Measurements from ENCODE around the gene EXOSC10.

EXOSC10 gene

DNA sequence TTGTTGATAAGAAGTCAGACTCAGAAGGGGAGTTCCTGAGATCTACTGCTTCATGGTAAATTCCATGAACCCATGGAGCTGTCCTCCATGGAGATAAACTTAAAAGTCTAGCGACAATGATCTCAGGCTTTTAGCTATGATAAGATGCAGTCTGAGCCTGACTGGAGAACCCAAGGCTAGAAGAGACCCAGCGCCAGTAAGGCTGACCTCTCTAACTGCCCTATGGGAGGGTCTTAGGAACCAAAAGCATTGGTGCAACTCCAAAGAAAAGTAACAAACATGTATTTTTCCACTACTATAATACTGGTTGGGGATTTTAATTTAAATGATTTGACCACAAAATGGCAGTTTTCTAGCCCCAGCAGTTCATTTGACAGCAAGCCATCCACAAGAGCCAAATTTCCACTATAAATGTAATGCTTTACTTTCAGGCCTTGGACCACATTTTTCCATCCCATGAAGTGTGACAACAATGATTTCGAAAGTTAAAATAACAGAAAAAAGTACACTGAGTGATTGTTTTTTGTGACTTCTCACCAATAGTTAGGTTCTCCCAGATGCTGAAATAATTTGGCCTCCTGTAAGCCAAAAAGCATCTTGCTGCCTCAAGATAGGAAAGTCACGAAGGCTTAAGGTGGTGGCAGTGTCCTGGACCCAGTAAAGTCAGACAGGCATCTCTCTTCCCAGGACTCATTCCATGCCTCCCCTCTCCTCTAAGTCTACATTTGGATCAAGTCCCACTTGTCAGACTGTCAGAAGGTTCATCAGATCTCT lies 43.1 kb upstream of the EXOSC10 start:
- Histone ChIP-seq H3K27me3 (replicated peaks in 2 of 5; ENCODE audit: control insufficient read depth in 4 of 5, insufficient read depth in 5 of 5, low read length in 4 of 5) (no peaks in the 10 kb centered on the region), H3K4me3 (ENCODE audit: control insufficient read depth in 1 of 7, extremely low read depth in 1 of 7, insufficient read depth in 4 of 7, low read depth in 2 of 7, low read length in 6 of 7) (no peak overlapping the region), H3K9me3 (ENCODE audit: control extremely low read depth in 1 of 5, control insufficient read depth in 4 of 5, insufficient read depth in 2 of 5, low read depth in 1 of 5, low read length in 4 of 5) (no peaks in the 10 kb centered on the region), H3K4me1 (ENCODE audit: control extremely low read depth in 1 of 4, control insufficient read depth in 4 of 4, insufficient read depth in 4 of 4, low read length in 3 of 4) (no peaks in the 10 kb centered on the region), H3K36me3 (ENCODE audit: control insufficient read depth in 4 of 4, insufficient read depth in 4 of 4, low read length in 3 of 4) (peaks cover 12 to 69% (median 41%) of the 10 kb centered on the region in 4 experiments), H3K27ac (ENCODE audit: insufficient read depth in 1 of 2, low read depth in 1 of 2, low read length in 2 of 2, poor library complexity in 1 of 2, severe bottlenecking in 2 of 2) (no peak overlapping the region)
- ChIA-PET CTCF (no interaction called here), POLR2A (no interaction called here)
- no peak for DNase-seq
- WGBS (ENCODE audit: insufficient coverage) = 94% methylated on average over 4 of the region's 4 CpGs

DNA sequence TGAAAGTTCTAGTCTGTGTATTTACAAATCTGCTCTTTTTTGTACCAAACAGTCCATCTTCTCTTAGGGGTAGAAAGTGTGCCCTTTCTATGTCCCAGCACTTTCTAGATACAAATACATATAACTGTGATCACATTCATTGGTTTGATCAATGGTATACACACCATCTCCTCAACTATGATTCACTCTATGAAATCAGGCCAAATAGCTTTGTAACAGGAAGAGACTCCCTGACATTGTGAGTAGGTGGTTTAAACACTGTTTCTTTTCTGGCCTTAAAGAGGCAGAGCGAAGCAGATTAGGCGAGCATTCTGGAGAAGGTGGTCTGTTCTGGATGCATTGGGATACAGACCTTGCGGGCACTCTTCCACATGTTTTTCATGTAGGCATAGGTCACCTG lies 39.3 kb upstream of the EXOSC10 start:
- no peak overlapping the region for H3K27ac ChIP-seq (ENCODE audit: insufficient read depth in 1 of 2, low read depth in 1 of 2, low read length in 2 of 2, poor library complexity in 1 of 2, severe bottlenecking in 2 of 2)
- 100% methylated on average over 2 of the region's 3 CpGs for WGBS (ENCODE audit: insufficient coverage)
- no peak for DNase-seq
- ChIA-PET CTCF (no interaction called here), POLR2A (no interaction called here)
- no peak overlapping the region for H3K4me3 ChIP-seq (ENCODE audit: control insufficient read depth in 1 of 7, extremely low read depth in 1 of 7, insufficient read depth in 4 of 7, low read depth in 2 of 7, low read length in 6 of 7)
- no peaks in the 10 kb centered on the region for H3K27me3 ChIP-seq (replicated peaks in 2 of 5; ENCODE audit: control insufficient read depth in 4 of 5, insufficient read depth in 5 of 5, low read length in 4 of 5)
- H3K4me1 ChIP-seq (ENCODE audit: control extremely low read depth in 1 of 4, control insufficient read depth in 4 of 4, insufficient read depth in 4 of 4, low read length in 3 of 4) = no peaks in the 10 kb centered on the region
- H3K36me3 ChIP-seq (ENCODE audit: control insufficient read depth in 4 of 4, insufficient read depth in 4 of 4, low read length in 3 of 4) = peaks cover 19 to 59% (median 41%) of the 10 kb centered on the region in 4 experiments
- no peaks in the 10 kb centered on the region for H3K9me3 ChIP-seq (ENCODE audit: control extremely low read depth in 1 of 5, control insufficient read depth in 4 of 5, insufficient read depth in 2 of 5, low read depth in 1 of 5, low read length in 4 of 5)

DNA sequence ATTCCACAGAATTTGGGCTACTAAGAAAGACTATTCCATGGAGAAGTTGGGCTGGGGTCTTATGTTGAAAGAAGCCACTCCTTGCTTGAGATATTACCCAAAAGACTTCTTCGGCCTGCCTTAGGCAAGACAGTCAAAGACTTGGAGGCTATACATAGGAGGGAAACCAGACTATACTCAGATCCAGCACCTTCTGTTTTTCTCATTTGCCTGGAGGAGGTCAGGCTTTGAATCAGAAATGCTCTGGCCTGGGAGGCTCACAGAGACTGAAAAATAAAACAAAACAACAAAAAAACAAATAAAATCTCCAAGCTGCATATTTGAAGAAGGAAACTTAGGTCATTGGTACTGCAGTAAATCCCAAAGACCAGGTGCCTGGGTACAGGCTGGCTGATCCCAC lies 38.4 kb upstream of the EXOSC10 start:
- Histone ChIP-seq H3K4me1 (ENCODE audit: control extremely low read depth in 1 of 4, control insufficient read depth in 4 of 4, insufficient read depth in 4 of 4, low read length in 3 of 4) (no peaks in the 10 kb centered on the region), H3K27me3 (replicated peaks in 2 of 5; ENCODE audit: control insufficient read depth in 4 of 5, insufficient read depth in 5 of 5, low read length in 4 of 5) (no peaks in the 10 kb centered on the region), H3K9me3 (ENCODE audit: control extremely low read depth in 1 of 5, control insufficient read depth in 4 of 5, insufficient read depth in 2 of 5, low read depth in 1 of 5, low read length in 4 of 5) (no peaks in the 10 kb centered on the region), H3K27ac (ENCODE audit: insufficient read depth in 1 of 2, low read depth in 1 of 2, low read length in 2 of 2, poor library complexity in 1 of 2, severe bottlenecking in 2 of 2) (no peak overlapping the region), H3K4me3 (ENCODE audit: control insufficient read depth in 1 of 7, extremely low read depth in 1 of 7, insufficient read depth in 4 of 7, low read depth in 2 of 7, low read length in 6 of 7) (no peak overlapping the region), H3K36me3 (ENCODE audit: control insufficient read depth in 4 of 4, insufficient read depth in 4 of 4, low read length in 3 of 4) (peaks cover 21 to 59% (median 43%) of the 10 kb centered on the region in 4 experiments)
- POLR2A ChIA-PET = no interaction called here
- CTCF ChIA-PET = no interaction called here
- DNase-seq = no peak
- WGBS (ENCODE audit: insufficient coverage) = 100% methylated on average over 1 of the region's 1 CpG

DNA sequence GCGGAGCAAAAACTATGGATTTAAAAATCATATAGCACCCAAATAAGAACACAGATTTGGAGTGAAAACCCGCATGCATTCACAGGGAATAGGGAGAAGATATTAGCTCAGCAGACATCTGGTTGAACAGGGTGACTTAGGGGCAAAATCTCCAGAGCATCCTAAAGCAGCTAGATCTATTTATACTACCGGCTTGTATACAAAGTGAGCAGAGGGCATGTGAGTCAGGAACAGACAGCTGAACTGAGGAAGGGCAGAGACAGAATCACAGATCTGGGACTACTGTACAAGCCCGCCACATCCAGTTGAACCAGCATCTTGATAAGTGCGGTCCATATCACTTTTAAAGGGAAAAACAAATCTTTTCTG lies 35.2 kb upstream of the EXOSC10 start:
- H3K4me3 ChIP-seq (ENCODE audit: control insufficient read depth in 1 of 7, extremely low read depth in 1 of 7, insufficient read depth in 4 of 7, low read depth in 2 of 7, low read length in 6 of 7) = no peak overlapping the region
- WGBS (ENCODE audit: insufficient coverage) = 100% methylated on average over 2 of the region's 5 CpGs
- ChIA-PET POLR2A (interaction anchor here (0.6 kb wide), 1 partner anchor 117 kb away, joined by 3 read pairs; no protein-coding TSS in a partner anchor), CTCF (no interaction called here)
- H3K4me1 ChIP-seq (ENCODE audit: control extremely low read depth in 1 of 4, control insufficient read depth in 4 of 4, insufficient read depth in 4 of 4, low read length in 3 of 4) = no peaks in the 10 kb centered on the region
- no peaks in the 10 kb centered on the region for H3K27me3 ChIP-seq (replicated peaks in 2 of 5; ENCODE audit: control insufficient read depth in 4 of 5, insufficient read depth in 5 of 5, low read length in 4 of 5)
- peaks cover 23 to 79% (median 56%) of the 10 kb centered on the region in 4 experiments for H3K36me3 ChIP-seq (ENCODE audit: control insufficient read depth in 4 of 4, insufficient read depth in 4 of 4, low read length in 3 of 4)
- no peak for DNase-seq
- no peaks in the 10 kb centered on the region for H3K9me3 ChIP-seq (ENCODE audit: control extremely low read depth in 1 of 5, control insufficient read depth in 4 of 5, insufficient read depth in 2 of 5, low read depth in 1 of 5, low read length in 4 of 5)
- no peak overlapping the region for H3K27ac ChIP-seq (ENCODE audit: insufficient read depth in 1 of 2, low read depth in 1 of 2, low read length in 2 of 2, poor library complexity in 1 of 2, severe bottlenecking in 2 of 2)

- Histone ChIP-seq H3K9me3 (ENCODE audit: control extremely low read depth in 1 of 5, control insufficient read depth in 4 of 5, insufficient read depth in 2 of 5, low read depth in 1 of 5, low read length in 4 of 5) (no peaks in the 10 kb centered on the region), H3K4me3 (ENCODE audit: control insufficient read depth in 1 of 7, extremely low read depth in 1 of 7, insufficient read depth in 4 of 7, low read depth in 2 of 7, low read length in 6 of 7) (no peak overlapping the region), H3K27ac (ENCODE audit: insufficient read depth in 1 of 2, low read depth in 1 of 2, low read length in 2 of 2, poor library complexity in 1 of 2, severe bottlenecking in 2 of 2) (no peak overlapping the region), H3K4me1 (ENCODE audit: control extremely low read depth in 1 of 4, control insufficient read depth in 4 of 4, insufficient read depth in 4 of 4, low read length in 3 of 4) (no peaks in the 10 kb centered on the region), H3K27me3 (replicated peaks in 2 of 5; ENCODE audit: control insufficient read depth in 4 of 5, insufficient read depth in 5 of 5, low read length in 4 of 5) (no peaks in the 10 kb centered on the region), H3K36me3 (ENCODE audit: control insufficient read depth in 4 of 4, insufficient read depth in 4 of 4, low read length in 3 of 4) (peaks cover 26 to 82% (median 60%) of the 10 kb centered on the region in 4 experiments)
- 94% methylated on average over 5 of the region's 5 CpGs for WGBS (ENCODE audit: insufficient coverage)
- no peak for DNase-seq
- POLR2A ChIA-PET = interaction anchor here (0.6 kb wide), 1 partner anchor 116 kb away, joined by 3 read pairs; no protein-coding TSS in a partner anchor
- CTCF ChIA-PET = no interaction called here
Measured at GRCh38 chr1:11134251-11134897, 34.7 kb upstream of the EXOSC10 start.

- Histone ChIP-seq H3K4me3 (ENCODE audit: control insufficient read depth in 1 of 7, extremely low read depth in 1 of 7, insufficient read depth in 4 of 7, low read depth in 2 of 7, low read length in 6 of 7) (no peak overlapping the region), H3K9me3 (ENCODE audit: control extremely low read depth in 1 of 5, control insufficient read depth in 4 of 5, insufficient read depth in 2 of 5, low read depth in 1 of 5, low read length in 4 of 5) (no peaks in the 10 kb centered on the region), H3K27me3 (replicated peaks in 2 of 5; ENCODE audit: control insufficient read depth in 4 of 5, insufficient read depth in 5 of 5, low read length in 4 of 5) (no peaks in the 10 kb centered on the region), H3K36me3 (ENCODE audit: control insufficient read depth in 4 of 4, insufficient read depth in 4 of 4, low read length in 3 of 4) (peaks cover 28 to 82% (median 63%) of the 10 kb centered on the region in 4 experiments), H3K27ac (ENCODE audit: insufficient read depth in 1 of 2, low read depth in 1 of 2, low read length in 2 of 2, poor library complexity in 1 of 2, severe bottlenecking in 2 of 2) (no peak overlapping the region), H3K4me1 (ENCODE audit: control extremely low read depth in 1 of 4, control insufficient read depth in 4 of 4, insufficient read depth in 4 of 4, low read length in 3 of 4) (no peaks in the 10 kb centered on the region)
- no peak for DNase-seq
- POLR2A ChIA-PET = no interaction called here
- CTCF ChIA-PET = interaction anchor here (0.7 to 1.1 kb wide), 2 partner anchors 65 to 95 kb away, joined by 3 read pairs; no protein-coding TSS in a partner anchor
- over 99% methylated on average over 7 of the region's 8 CpGs for WGBS (ENCODE audit: insufficient coverage)
Measured at GRCh38 chr1:11132563-11133293, 33.1 kb upstream of the EXOSC10 start.

DNA sequence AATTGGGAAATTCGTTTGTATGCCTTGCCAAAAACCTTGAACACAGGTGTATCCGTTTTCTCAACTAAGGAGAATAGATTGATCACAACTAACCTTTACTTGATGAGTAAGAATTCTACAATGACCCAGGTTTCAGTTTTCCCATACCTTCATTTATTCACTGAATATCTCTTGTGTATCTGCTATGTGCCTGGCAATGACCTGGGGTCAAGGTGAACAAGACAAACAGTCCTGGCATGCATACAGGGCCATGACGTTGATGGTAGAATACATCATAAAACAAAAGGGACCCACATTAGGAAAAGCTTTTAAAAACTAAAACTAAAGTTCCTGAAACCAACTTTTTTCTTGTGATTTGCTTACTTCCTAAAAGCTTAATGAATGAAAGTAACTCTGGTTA lies 32.1 kb upstream of the EXOSC10 start:
- WGBS (ENCODE audit: insufficient coverage) = 83% methylated on average over 1 of the region's 3 CpGs
- Histone ChIP-seq H3K4me3 (ENCODE audit: control insufficient read depth in 1 of 7, extremely low read depth in 1 of 7, insufficient read depth in 4 of 7, low read depth in 2 of 7, low read length in 6 of 7) (no peak overlapping the region), H3K9me3 (ENCODE audit: control extremely low read depth in 1 of 5, control insufficient read depth in 4 of 5, insufficient read depth in 2 of 5, low read depth in 1 of 5, low read length in 4 of 5) (no peaks in the 10 kb centered on the region), H3K4me1 (ENCODE audit: control extremely low read depth in 1 of 4, control insufficient read depth in 4 of 4, insufficient read depth in 4 of 4, low read length in 3 of 4) (no peaks in the 10 kb centered on the region), H3K27me3 (replicated peaks in 2 of 5; ENCODE audit: control insufficient read depth in 4 of 5, insufficient read depth in 5 of 5, low read length in 4 of 5) (no peaks in the 10 kb centered on the region), H3K27ac (ENCODE audit: insufficient read depth in 1 of 2, low read depth in 1 of 2, low read length in 2 of 2, poor library complexity in 1 of 2, severe bottlenecking in 2 of 2) (no peak overlapping the region), H3K36me3 (ENCODE audit: control insufficient read depth in 4 of 4, insufficient read depth in 4 of 4, low read length in 3 of 4) (peaks cover 30 to 86% (median 66%) of the 10 kb centered on the region in 4 experiments)
- ChIA-PET POLR2A (no interaction called here), CTCF (interaction anchor here (1.1 to 1.3 kb wide), 2 partner anchors 65 to 94 kb away, joined by 3 read pairs; no protein-coding TSS in a partner anchor)
- no peak for DNase-seq
